ENCODE data around the gene LIMS2.
A peak's percentile ranks its signal among the peaks of the same experiment; 100 is the strongest.

Gene LIMS2

DNA sequence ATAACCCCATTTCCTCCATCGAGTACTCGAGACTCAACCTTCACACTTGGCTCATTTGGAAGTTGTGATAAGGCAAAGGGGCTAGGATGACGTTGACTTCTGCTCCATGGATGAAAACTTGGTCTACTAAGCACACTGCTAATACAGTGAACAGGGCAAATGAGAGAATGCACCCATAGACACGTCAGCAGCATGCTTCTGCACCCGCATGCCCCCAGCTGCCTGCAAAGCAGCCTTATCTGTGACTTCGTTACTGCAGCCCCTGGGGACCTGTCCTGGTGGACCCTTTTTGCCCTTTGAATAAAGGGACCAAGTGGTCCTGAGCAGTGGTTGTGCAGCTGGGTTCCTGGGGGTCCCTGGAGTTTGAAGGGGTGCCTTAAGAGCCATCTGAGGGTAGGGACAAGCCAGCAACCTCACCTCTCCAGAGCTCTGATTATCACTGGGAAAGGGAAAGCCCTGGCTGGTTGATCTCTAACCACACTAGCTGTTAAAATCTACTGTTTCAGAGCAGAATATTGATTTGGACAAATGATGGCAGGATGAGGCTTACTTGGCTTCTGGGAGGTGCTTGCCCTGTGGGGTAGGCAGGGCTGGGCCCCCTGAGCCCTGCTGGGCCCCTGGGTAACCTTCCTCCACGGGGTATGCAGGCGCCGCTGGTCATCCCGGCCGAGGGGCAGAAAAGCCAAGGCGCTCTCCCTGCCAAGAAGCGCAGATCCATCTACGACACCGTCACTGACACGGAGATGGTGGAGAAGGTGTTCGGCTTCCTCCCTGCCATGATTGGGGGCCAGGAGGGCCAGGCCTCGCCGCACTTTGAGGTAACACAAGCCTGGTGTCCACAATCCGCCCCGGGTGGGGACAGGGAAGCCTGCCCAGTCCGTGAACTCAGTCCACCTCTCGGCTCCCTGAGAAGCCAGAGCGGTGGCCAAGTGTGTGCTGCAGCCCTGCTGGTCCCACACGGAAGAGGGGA, 67.0 kb downstream of the LIMS2 start:
- no peak for DNase-seq (ENCODE audit: extremely low read depth in 1 of 2, low read depth in 1 of 2)

DNA sequence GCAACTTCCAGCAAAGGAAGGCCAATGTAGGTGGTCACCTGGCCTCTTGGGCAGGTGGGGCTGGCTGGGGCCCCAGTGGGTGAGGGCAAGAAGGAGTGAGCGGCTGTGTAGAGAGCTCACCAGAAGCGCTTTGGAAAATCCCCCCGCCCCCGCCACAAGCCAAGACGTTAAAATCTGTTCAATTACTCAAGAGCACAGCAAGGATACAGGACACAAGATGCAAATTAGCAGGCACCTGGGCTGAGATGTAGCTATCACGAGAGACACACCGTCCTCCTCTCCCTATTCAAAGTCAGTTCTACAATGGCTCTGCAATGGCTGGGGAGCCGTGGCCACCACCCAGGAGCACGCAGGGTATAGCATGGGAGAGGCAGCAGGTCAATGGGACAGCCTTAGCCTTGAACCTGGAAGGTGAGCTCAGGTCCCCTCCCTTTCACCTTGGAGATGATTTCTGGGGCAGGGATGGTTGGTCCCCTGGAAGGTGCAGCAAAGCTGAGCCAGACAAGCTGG, 67.9 kb downstream of the LIMS2 start:
- no peak for DNase-seq (ENCODE audit: extremely low read depth in 1 of 2, low read depth in 1 of 2)

- no peak for DNase-seq (ENCODE audit: extremely low read depth in 1 of 2, low read depth in 1 of 2)
Measured at GRCh38 chr2:127606625-127607398, 68.5 kb downstream of the LIMS2 start.

- no peak for DNase-seq (ENCODE audit: extremely low read depth in 1 of 2, low read depth in 1 of 2)
Measured at GRCh38 chr2:127605691-127606263, 69.6 kb downstream of the LIMS2 start.

- DNase-seq (ENCODE audit: extremely low read depth in 1 of 2, low read depth in 1 of 2), result no peak
Measured at GRCh38 chr2:127604986-127605385, 70.3 kb downstream of the LIMS2 start.

DNA sequence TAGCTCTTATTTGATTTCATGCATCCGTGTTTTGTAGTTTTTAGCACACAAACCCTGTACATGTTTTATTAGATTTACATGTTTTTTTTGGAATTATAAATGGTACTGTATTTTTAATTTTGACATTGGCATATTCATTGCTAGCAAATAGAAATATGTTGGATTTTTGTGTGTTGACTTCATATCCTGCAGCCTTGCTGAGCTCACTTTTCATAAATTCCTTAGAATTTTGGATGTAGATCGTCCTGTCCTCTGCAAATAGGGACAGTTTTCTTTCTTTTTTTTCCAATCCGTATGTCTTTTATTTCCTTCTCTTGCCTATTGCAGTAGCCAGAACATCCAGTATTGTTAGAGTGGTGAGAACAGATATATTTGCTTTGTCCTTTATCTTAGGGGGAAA, 76.1 kb downstream of the LIMS2 start:
- no peak for DNase-seq (ENCODE audit: extremely low read depth in 1 of 2, low read depth in 1 of 2)

DNA sequence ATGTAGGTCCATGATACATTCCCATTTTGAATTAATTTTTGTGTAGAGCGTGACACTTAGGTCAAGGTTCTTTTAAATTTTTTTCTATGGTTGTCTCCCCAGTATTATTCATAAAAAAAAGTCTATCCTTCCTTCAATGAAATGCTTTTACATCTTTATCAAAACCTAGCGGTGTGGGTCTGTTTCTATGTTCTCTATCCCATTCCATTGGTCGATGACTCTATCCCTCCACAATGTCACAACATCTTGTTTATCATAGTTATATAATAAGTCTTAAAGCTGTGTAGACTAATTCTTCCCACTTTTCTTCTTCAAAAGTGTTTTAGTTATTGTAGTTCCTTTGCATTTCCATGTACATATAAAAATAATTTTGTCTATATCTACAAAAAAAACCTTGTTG, 76.6 kb downstream of the LIMS2 start:
- no peak for DNase-seq (ENCODE audit: extremely low read depth in 1 of 2, low read depth in 1 of 2)

DNA sequence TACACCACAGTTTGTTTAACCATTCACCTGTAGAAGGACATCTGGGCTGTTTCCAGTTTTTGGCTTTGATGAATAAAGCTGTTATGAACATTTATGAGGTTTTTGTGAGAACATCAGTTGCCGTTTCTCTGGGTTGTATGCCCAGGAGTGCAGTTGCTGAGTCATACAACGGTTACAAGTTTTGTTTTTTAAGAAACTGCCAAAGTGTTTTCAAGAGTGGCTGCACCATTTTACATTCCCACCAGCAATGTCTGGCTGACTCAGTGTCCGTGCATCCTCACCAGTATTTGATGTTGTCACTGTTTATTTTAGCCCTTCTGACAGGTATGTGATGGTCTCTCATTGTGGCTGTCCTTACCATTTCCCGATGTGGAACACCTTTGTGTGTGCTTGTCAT, 77.3 kb downstream of the LIMS2 start:
- no peak for DNase-seq (ENCODE audit: extremely low read depth in 1 of 2, low read depth in 1 of 2)

DNA sequence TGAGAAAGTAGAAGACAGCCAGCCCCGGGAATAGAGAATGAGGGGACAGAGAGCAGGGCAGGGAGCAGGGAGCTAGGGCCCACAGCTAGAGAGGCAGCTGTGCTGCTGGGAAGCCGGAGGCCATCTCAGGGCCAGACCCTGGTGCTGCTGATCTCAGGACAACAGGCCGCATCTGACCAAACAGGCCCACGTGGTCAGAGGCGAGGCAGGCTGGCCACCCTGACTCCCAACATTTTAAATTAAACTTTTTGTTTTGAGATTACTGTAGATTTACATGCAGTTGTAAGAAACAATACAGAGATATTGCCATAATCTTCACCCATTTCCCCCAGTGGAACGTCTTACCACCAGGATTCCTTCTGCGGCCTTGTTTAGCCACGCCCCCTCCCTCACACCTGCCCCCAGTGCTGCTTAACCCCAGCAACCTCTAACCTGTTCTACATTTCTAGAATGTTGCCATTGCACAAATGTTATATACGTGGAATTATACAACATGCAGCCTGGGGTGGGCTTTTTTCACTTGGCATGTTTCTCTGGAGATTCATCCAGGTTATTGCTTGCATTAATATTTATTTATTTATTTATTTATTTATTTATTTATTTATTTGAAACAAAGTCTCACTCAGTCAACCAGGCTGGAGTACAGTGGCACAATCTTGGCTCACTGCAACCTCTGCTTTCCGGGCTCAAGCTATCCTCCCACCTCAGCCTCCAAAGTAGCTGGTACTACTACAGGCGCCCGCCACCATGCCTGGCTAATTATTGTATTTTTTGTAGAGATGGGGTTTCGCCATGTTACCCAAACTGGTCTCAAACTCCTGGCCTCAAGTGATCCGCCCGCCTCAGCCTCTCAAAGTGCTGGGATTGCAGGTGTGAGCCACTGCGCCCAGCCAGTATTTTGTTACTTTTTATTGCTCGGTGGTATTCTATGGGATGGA, 78.0 kb downstream of the LIMS2 start:
- DNase-seq (ENCODE audit: extremely low read depth in 1 of 2, low read depth in 1 of 2), result no peak

GRCh38 chr2:127596311-127597045, 78.9 kb downstream of the LIMS2 start:
- no peak for DNase-seq (ENCODE audit: extremely low read depth in 1 of 2, low read depth in 1 of 2)

- DNase-seq (ENCODE audit: extremely low read depth in 1 of 2, low read depth in 1 of 2), result no peak
Measured at GRCh38 chr2:127594116-127594591, 81.2 kb downstream of the LIMS2 start.

GRCh38 chr2:127593228-127594115, 81.9 kb downstream of the LIMS2 start:
- DNase-seq (ENCODE audit: extremely low read depth in 1 of 2, low read depth in 1 of 2), result no peak

DNA sequence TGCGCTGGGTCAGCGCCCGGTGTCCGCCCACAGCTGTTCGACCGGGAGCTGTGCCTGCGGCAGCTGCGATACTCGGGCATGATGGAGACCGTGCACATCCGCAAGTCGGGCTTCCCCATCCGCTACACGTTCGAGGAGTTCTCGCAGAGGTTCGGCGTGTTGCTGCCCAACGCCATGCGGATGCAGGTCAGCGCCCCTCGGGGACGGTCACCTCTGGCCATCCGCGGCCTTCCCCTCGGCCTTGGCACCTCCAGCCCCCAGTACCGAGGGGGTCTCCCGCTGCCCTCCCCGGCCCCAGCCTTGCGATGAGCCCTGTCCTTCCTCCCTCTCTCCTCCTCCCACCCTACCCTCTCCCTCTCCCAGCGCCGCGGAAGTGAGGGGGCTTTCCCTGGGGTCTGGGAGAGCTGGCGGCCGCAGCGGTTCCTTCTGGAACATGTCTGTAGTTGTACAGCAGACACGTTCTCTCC, 82.5 kb downstream of the LIMS2 start:
- DNase-seq (ENCODE audit: extremely low read depth in 1 of 2, low read depth in 1 of 2), result no peak

DNA sequence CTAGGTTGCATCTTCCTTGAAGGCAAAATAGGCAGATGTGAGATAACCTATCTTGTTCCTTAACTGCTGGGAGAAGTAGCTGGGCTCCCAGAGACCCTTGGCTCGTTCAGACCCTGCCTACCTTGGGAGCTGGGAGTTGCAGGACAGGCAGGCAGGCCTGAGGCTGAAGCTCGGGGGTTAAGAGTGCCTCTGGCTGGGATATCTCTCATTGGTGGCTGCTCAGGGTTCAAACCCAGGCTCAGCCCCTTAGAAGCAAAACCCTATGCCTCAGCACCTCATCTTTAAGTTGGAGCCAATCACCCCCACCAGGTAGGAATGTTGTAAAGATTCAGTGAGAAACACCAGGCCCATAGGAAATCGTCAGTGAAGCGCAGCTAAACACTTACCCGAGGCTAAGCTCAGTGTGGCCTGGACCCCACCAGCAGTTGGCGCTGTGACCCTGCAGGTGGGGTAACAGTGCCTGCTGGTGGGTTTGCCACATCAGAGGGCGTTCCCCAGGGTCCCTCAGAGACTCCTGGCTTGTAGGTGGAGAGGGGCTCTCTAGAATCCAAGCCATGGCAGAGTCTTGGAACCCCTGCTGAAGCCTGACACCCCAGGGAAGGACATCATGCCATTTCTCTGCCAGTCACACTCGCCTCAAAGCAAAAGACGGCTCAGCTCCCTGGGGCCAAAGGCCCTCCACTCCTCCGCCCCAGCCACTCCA, 84.0 kb downstream of the LIMS2 start:
- DNase-seq (ENCODE audit: extremely low read depth in 1 of 2, low read depth in 1 of 2), result peak; percentile 13 to 25

DNA sequence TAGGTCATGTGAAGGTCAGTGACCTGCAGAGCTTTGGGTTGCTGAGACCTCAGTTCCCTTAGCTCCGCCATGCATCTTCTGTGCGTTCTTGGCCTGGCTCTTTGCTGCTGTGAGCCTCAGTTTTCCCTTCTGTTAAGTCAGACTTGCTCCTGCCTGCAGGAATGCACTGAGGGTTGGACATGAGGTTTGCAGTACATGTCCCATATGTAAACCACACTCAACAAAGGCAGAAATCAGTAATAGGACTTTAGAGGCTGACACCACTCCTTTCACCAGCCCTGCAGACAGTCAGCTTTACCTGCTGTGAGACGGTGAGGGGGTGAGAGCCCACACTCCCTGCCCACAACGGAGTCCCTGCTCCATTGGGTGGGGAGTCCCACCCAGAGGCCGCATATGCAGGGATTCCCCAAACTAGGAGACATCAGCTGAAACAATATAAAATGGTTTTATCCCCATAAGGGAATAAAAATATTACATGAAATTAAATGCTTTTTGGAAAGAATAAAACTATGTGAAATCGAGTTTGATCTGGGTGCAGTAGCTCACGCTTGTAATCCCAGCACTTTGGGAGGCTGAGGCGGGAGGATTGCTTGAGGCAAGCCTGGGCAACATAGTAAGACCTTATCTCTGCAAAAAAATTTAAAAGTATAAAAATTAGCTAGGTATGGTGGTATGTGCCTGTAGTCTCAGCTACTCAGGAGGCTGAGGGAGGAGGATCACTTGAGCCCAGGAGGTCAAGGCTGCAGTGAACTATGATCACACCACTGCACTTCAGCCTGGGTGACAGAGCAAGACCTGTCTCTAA, 84.7 kb downstream of the LIMS2 start:
- no peak for DNase-seq (ENCODE audit: extremely low read depth in 1 of 2, low read depth in 1 of 2)

- no peak for DNase-seq (ENCODE audit: extremely low read depth in 1 of 2, low read depth in 1 of 2)
Measured at GRCh38 chr2:127589841-127590240, 85.5 kb downstream of the LIMS2 start.

DNA sequence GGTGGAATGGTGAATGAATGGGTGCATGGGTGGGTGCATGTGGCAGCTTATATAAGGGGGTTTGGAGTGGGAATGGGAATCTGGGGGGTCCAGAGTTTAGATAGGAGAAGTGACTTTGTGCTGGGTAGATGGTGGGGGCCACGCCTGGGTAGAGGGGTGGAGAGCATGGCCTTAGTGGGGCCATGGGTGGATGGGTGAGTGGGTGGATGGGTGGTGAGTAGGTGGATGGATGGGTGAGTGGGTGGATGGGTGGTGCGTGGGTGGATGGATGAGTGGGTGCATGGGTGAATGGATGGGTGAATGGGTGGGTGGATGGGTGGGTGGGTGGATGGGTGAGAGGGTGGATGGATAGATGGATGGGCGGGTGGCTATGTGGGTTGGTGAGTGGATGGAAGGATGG, 86.0 kb downstream of the LIMS2 start:
- no peak for DNase-seq (ENCODE audit: extremely low read depth in 1 of 2, low read depth in 1 of 2)

Measured in stimulated activated CD8-positive, alpha-beta memory T cell treated with anti-CD3 and anti-CD28 coated beads, Interleukin-7, amount 100 ng/mL, for 48 hours (primary cell).